Prostate gland (tissue), 2 donors: Measurements from ENCODE around the gene GALNT5.

Source experiments
- CTCF ChIP-seq, 4 experiments: fragments of 200-600 bp in 2 of 4; fragments of 450-650 bp in 2 of 4; sonication (generic) in 2 of 4; IDR thresholded peaks; 1 replicate in 3 of 4; 2 replicates in 1 of 4; pipeline ENCODE4 v1.5.1; 2016 to 2019; ENCODE audit warnings: antibody characterized with exemption in 4 of 4, mild to moderate bottlenecking in 2 of 4, moderate library complexity in 2 of 4
- POLR2A ChIP-seq: fragments of 450-650 bp; IDR thresholded peaks from one replicate; pipeline ENCODE4 v1.6.1; 2016; ENCODE audit warnings: antibody characterized with exemption, mild to moderate bottlenecking
- POLR2AphosphoS5 ChIP-seq: sonication (generic); formaldehyde crosslinking; IDR thresholded peaks from one replicate; pipeline ENCODE4 v1.6.1; 2017; ENCODE audit warnings: antibody characterized with exemption

- TF ChIP-seq CTCF (IDR thresholded peaks at IDR 0.05) (no peak), POLR2AphosphoS5 (no peak), POLR2A (no peak)
These were observed 5.0 kb upstream of the GALNT5 start for GRCh38 chr2:157252529-157252928.
